Subcutaneous abdominal adipose tissue (tissue), 5 donors: ENCODE measurements around the gene QPRT.
"Not testable (repeated sequence)": the region's sequence is repeated elsewhere in the genome, so short reads cannot be mapped to it uniquely, and the experiment has no call there.

Experiments used
- H3K27ac ChIP-seq: one replicate; pipeline ENCODE4 v1.7.0; 2013; ENCODE audit warnings: low read depth, mild to moderate bottlenecking, inconsistent platforms, low read length, moderate library complexity
- H3K27me3 ChIP-seq, 5 donors: one replicate each; pipeline ENCODE4 v1.7.0; 2013; ENCODE audit warnings: low read length in 5 of 5, inconsistent platforms in 1 of 5; ENCODE audit not compliant: control insufficient read depth in 5 of 5, insufficient read depth in 4 of 5
- H3K36me3 ChIP-seq, 5 donors: one replicate each; pipeline ENCODE4 v1.7.0; 2013; ENCODE audit warnings: low read length in 5 of 5; ENCODE audit not compliant: control insufficient read depth in 5 of 5, insufficient read depth in 5 of 5
- H3K4me1 ChIP-seq, 5 donors: one replicate each; pipeline ENCODE4 v1.7.0; 2013; ENCODE audit warnings: low read length in 5 of 5, mild to moderate bottlenecking in 3 of 5, moderate library complexity in 1 of 5; ENCODE audit not compliant: control insufficient read depth in 5 of 5, insufficient read depth in 5 of 5
- H3K4me3 ChIP-seq, 5 donors: one replicate each; pipeline ENCODE4 v1.7.0; 2013; ENCODE audit warnings: low read length in 5 of 5, low read depth in 1 of 5
- H3K9ac ChIP-seq, 5 donors: one replicate each; pipeline ENCODE4 v1.7.0; 2013; ENCODE audit warnings: low read length in 5 of 5, mild to moderate bottlenecking in 4 of 5, moderate library complexity in 3 of 5
- H3K9me3 ChIP-seq, 5 donors: one replicate each; pipeline ENCODE4 v1.7.0; 2013; ENCODE audit warnings: low read length in 5 of 5; ENCODE audit not compliant: control insufficient read depth in 5 of 5
- donor health status: healthy.
- donor health status: healthy.
- donor health status: healthy.
- donor health status: healthy.
- donor health status: healthy.

QPRT gene

GRCh38 chr16:29743475-29743826, 64.5 kb downstream of the QPRT start:
- no peaks in the 10 kb centered on the region for H3K36me3 ChIP-seq
- H3K27me3 ChIP-seq: no peaks in the 10 kb centered on the region
- no peak overlapping the region for H3K9ac ChIP-seq
- peaks cover 0 to 8% (median 0%) of the 10 kb centered on the region in 5 donors for H3K4me1 ChIP-seq
- H3K4me3 ChIP-seq: no peak overlapping the region
- H3K27ac ChIP-seq: no peak overlapping the region
- H3K9me3 ChIP-seq: peaks cover 0 to 2% (median 0%) of the 10 kb centered on the region in 5 donors

GRCh38 chr16:29743827-29744531, 65.0 kb downstream of the QPRT start:
- no peaks in the 10 kb centered on the region for H3K36me3 ChIP-seq
- H3K27ac ChIP-seq: no peak overlapping the region
- peak overlapping the region in 1 of 5 donors; percentile 64 for H3K4me3 ChIP-seq
- H3K9ac ChIP-seq: no peak overlapping the region
- H3K9me3 ChIP-seq: no peaks in the 10 kb centered on the region
- H3K4me1 ChIP-seq: peaks cover 0 to 8% (median 0%) of the 10 kb centered on the region in 5 donors
- H3K27me3 ChIP-seq: no peaks in the 10 kb centered on the region

- H3K27me3 ChIP-seq: no peaks in the 10 kb centered on the region
- H3K27ac ChIP-seq: no peak overlapping the region
- H3K36me3 ChIP-seq: no peaks in the 10 kb centered on the region
- H3K9me3 ChIP-seq: no peaks in the 10 kb centered on the region
- no peak overlapping the region for H3K9ac ChIP-seq
- peaks cover 0 to 8% (median 0%) of the 10 kb centered on the region in 5 donors for H3K4me1 ChIP-seq
- peak overlapping the region; percentile 12 to 64 (median 32) for H3K4me3 ChIP-seq
Observed at GRCh38 chr16:29744541-29745101, 65.6 kb downstream of the QPRT start.

- peak overlapping the region; percentile 32 to 64 (median 53) for H3K4me3 ChIP-seq
- peak overlapping the region in 1 of 5 donors; percentile 45 for H3K9ac ChIP-seq
- H3K36me3 ChIP-seq: no peaks in the 10 kb centered on the region
- peaks cover 0 to 8% (median 0%) of the 10 kb centered on the region in 5 donors for H3K4me1 ChIP-seq
- H3K27me3 ChIP-seq: no peaks in the 10 kb centered on the region
- H3K27ac ChIP-seq: no peak overlapping the region
- no peaks in the 10 kb centered on the region for H3K9me3 ChIP-seq
Observed at GRCh38 chr16:29745121-29745852, 66.3 kb downstream of the QPRT start.

GRCh38 chr16:29745853-29746345, 66.9 kb downstream of the QPRT start, which contains the start of gene C16orf54:
Gene C16orf54, minus strand, starts transcription at chr16:29745990. Its CDS starts 1,039 bp downstream, at chr16:29744951.
- Histone ChIP-seq H3K4me3 (peak within 1 kb of the TSS; percentile 32 to 64 (median 53)), H3K9ac (peak within 1 kb of the TSS in 1 of 5 donors; percentile 45), H3K27me3 (no peaks in the 10 kb centered on the region), H3K4me1 (peaks cover 0 to 8% (median 0%) of the 10 kb centered on the region in 5 donors), H3K9me3 (no peaks in the 10 kb centered on the region), H3K27ac (no peak within 1 kb of the TSS), H3K36me3 (no peaks in the 10 kb centered on the region)

GRCh38 chr16:29746518-29746917, 67.5 kb downstream of the QPRT start:
- H3K4me1 ChIP-seq, H3K9ac ChIP-seq, H3K9me3 ChIP-seq, H3K4me3 ChIP-seq, H3K36me3 ChIP-seq, H3K27ac ChIP-seq, H3K27me3 ChIP-seq: not testable (repeated sequence)
